IMR-90 (cell line): Measurements from ENCODE around the gene RAB14. TPM values are rescaled to one million over a fixed set of nuclear protein-coding genes. Genes with fewer than 3 reads are reported as not detected.
A peak's percentile ranks its signal among the peaks of the same experiment; 100 is the strongest.

Experiments used
- ATAC-seq: fragments of 200-7000 bp; cut with Tn5 transposase; 2 replicates; pipeline ENCODE4 v1.9.1; 2020; ENCODE audit warnings: low read depth, mild to moderate bottlenecking, moderate library complexity
- BruUV-seq: library from RNA; stranded (reverse); fragments of 400-500 nt; replicated peaks from 2 replicates; lab custom pipeline; 2021; lab: Mats Ljungman, UMichigan
- CTCF ChIA-PET: fragments of 300-600 bp; formaldehyde crosslinking; extraction: SDS; loops from one replicate; lab custom pipeline; 2021; ENCODE audit warnings: antibody characterized with exemption; lab: Yijun Ruan, JAX
- POLR2A ChIA-PET: fragments of 300-600 bp; sonication (Branson Sonifier 250); formaldehyde crosslinking; loops from one replicate; lab custom pipeline; 2022; ENCODE audit warnings: antibody characterized with exemption; ENCODE audit not compliant: unreplicated experiment; lab: Charles Lee
- DNase-seq: peaks from one replicate; pipeline ENCODE4 v3.0.0; 2013
- H2AFZ ChIP-seq: replicated peaks from 2 replicates; pipeline ENCODE3; 2013; ENCODE audit warnings: low read length, mild to moderate bottlenecking; ENCODE audit not compliant: poor library complexity
- H2AK5ac ChIP-seq: 2 replicates; pipeline ENCODE4 v1.6.1; 2013; ENCODE audit warnings: low read depth, low read length, inconsistent platforms
- H2AK9ac ChIP-seq: replicated peaks from 2 replicates; pipeline ENCODE3; 2013; ENCODE audit warnings: mild to moderate bottlenecking, low read depth, low read length, moderate library complexity; ENCODE audit not compliant: poor library complexity
- H2BK120ac ChIP-seq: 2 replicates; pipeline ENCODE4 v1.6.1; 2013; ENCODE audit warnings: low read depth, low read length, inconsistent platforms
- H2BK15ac ChIP-seq: 3 replicates; pipeline ENCODE4 v1.6.1; 2013; ENCODE audit warnings: low read depth, low read length, inconsistent platforms
- H2BK20ac ChIP-seq: 2 replicates; pipeline ENCODE4 v1.6.1; 2013; ENCODE audit warnings: low read depth, mild to moderate bottlenecking, inconsistent platforms, low read length, moderate library complexity
- H2BK5ac ChIP-seq: 2 replicates; pipeline ENCODE4 v1.6.1; 2013; ENCODE audit warnings: mild to moderate bottlenecking, low read depth, low read length, inconsistent platforms; ENCODE audit not compliant: poor library complexity, severe bottlenecking
- H3K14ac ChIP-seq: replicated peaks from 2 replicates; pipeline ENCODE4 v1.6.1; 2013; ENCODE audit warnings: low read depth, low read length, inconsistent platforms
- H3K18ac ChIP-seq: 2 replicates; pipeline ENCODE4 v1.6.1; 2013; ENCODE audit warnings: low read depth, low read length, control low read depth
- H3K23ac ChIP-seq: 2 replicates; pipeline ENCODE4 v1.6.1; 2013; ENCODE audit warnings: low read depth, low read length, inconsistent platforms
- H3K27ac ChIP-seq: 2 replicates; pipeline ENCODE4 v1.5.1; 2013; ENCODE audit warnings: mild to moderate bottlenecking, control low read depth, low read length; ENCODE audit not compliant: insufficient read depth
- H3K27me3 ChIP-seq: 2 replicates; pipeline ENCODE4 v1.6.1; 2013; ENCODE audit warnings: low read length; ENCODE audit not compliant: control insufficient read depth, insufficient read depth
- H3K36me3 ChIP-seq: 2 replicates; pipeline ENCODE4 v1.6.1; 2013; ENCODE audit warnings: low read length, mixed read lengths; ENCODE audit not compliant: control insufficient read depth, insufficient read depth
- H3K4ac ChIP-seq: 2 replicates; pipeline ENCODE4 v1.6.1; 2013; ENCODE audit warnings: low read depth, low read length, inconsistent platforms
- H3K4me1 ChIP-seq: 2 replicates; pipeline ENCODE4 v1.6.1; 2013; ENCODE audit warnings: low read length, mixed read lengths; ENCODE audit not compliant: control insufficient read depth, insufficient read depth
- H3K4me2 ChIP-seq: 2 replicates; pipeline ENCODE4 v1.6.1; 2013; ENCODE audit warnings: low read depth, mild to moderate bottlenecking, control low read depth, low read length, moderate library complexity
- H3K4me3 ChIP-seq: 2 replicates; pipeline ENCODE4 v1.5.1; 2013; ENCODE audit warnings: low read depth, mild to moderate bottlenecking, control low read depth, low read length, moderate library complexity; ENCODE audit not compliant: insufficient read depth
- H3K56ac ChIP-seq: 2 replicates; pipeline ENCODE4 v1.6.1; 2013; ENCODE audit warnings: low read length, inconsistent platforms; ENCODE audit not compliant: insufficient read depth; ENCODE audit errors: extremely low read depth
- H3K79me1 ChIP-seq, 2 experiments: 2 replicates each; pipeline ENCODE4 v1.6.1; 2013; ENCODE audit warnings: low read length in 2 of 2, inconsistent platforms in 1 of 2, low read depth in 1 of 2
- H3K9ac ChIP-seq: 2 replicates; pipeline ENCODE4 v1.6.1; 2013; ENCODE audit warnings: low read depth, low read length, control low read depth
- H3K9me1 ChIP-seq: 2 replicates; pipeline ENCODE4 v1.6.1; 2013; ENCODE audit warnings: low read length, inconsistent platforms; ENCODE audit not compliant: insufficient read depth
- H3K9me3 ChIP-seq: 2 replicates; pipeline ENCODE4 v1.6.1; 2013; ENCODE audit warnings: low read length; ENCODE audit not compliant: control insufficient read depth, insufficient read depth
- H4K20me1 ChIP-seq: 2 replicates; pipeline ENCODE4 v1.6.1; 2013; ENCODE audit warnings: low read length, inconsistent platforms; ENCODE audit not compliant: insufficient read depth
- H4K5ac ChIP-seq: 2 replicates; pipeline ENCODE4 v1.6.1; 2013; ENCODE audit warnings: mild to moderate bottlenecking, low read depth, low read length, control low read depth
- H4K8ac ChIP-seq, 2 experiments: 2 replicates each; pipeline ENCODE4 v1.6.1; 2013; ENCODE audit warnings: low read depth in 2 of 2, low read length in 2 of 2, control low read depth in 1 of 2, inconsistent platforms in 1 of 2
- H4K91ac ChIP-seq: 2 replicates; pipeline ENCODE4 v1.6.1; 2013; ENCODE audit warnings: low read depth, low read length, inconsistent platforms; ENCODE audit not compliant: insufficient read depth
- BHLHE40 ChIP-seq: fragments of 150-350 bp; IDR thresholded peaks from 2 replicates; pipeline ENCODE4 v1.6.1; 2016; ENCODE audit warnings: mild to moderate bottlenecking, low read depth, low read length
- CEBPB ChIP-seq: IDR thresholded peaks from 2 replicates; pipeline ENCODE4 v1.6.1; 2012; ENCODE audit warnings: low read depth, low read length, improper control_type of control experiment
- CHD1 ChIP-seq: IDR thresholded peaks from 2 replicates; pipeline ENCODE4 v1.6.1; 2012; ENCODE audit warnings: low read depth, low read length, improper control_type of control experiment
- ELK1 ChIP-seq: fragments of 150-350 bp; IDR thresholded peaks from 2 replicates; pipeline ENCODE4 v1.6.1; 2016; ENCODE audit warnings: low read depth, mild to moderate bottlenecking, low read length, moderate library complexity, borderline replicate concordance
- FOS ChIP-seq: fragments of 150-350 bp; IDR thresholded peaks from 2 replicates; pipeline ENCODE4 v1.6.1; 2016; ENCODE audit warnings: low read depth, low read length
- MAFK ChIP-seq: IDR thresholded peaks from 2 replicates; pipeline ENCODE4 v1.6.1; 2012; ENCODE audit warnings: low read depth, low read length, improper control_type of control experiment
- MAZ ChIP-seq: IDR thresholded peaks from 2 replicates; pipeline ENCODE4 v1.6.1; 2012; ENCODE audit warnings: low read depth, mild to moderate bottlenecking, low read length, improper control_type of control experiment, moderate library complexity, borderline replicate concordance
- MXI1 ChIP-seq: IDR thresholded peaks from 2 replicates; pipeline ENCODE4 v1.6.1; 2012; ENCODE audit warnings: low read depth, mild to moderate bottlenecking, low read length, moderate library complexity, borderline replicate concordance
- NFE2L2 ChIP-seq: fragments of 150-350 bp; IDR thresholded peaks from 2 replicates; pipeline ENCODE4 v1.6.1; 2016; ENCODE audit warnings: low read depth, mild to moderate bottlenecking, low read length
- POLR2A ChIP-seq: IDR thresholded peaks from 2 replicates; pipeline ENCODE4 v1.6.1; 2012; ENCODE audit warnings: mild to moderate bottlenecking, low read depth, low read length
- RAD21 ChIP-seq: IDR thresholded peaks from 2 replicates; pipeline ENCODE4 v1.6.1; 2012; ENCODE audit warnings: low read length, improper control_type of control experiment
- RCOR1 ChIP-seq: IDR thresholded peaks from 2 replicates; pipeline ENCODE4 v1.6.1; 2012; ENCODE audit warnings: mild to moderate bottlenecking, low read length, improper control_type of control experiment; ENCODE audit not compliant: insufficient replicate concordance
- RFX5 ChIP-seq: IDR thresholded peaks from 2 replicates; pipeline ENCODE4 v1.8.0; 2012; ENCODE audit warnings: low read depth, mild to moderate bottlenecking, low read length, moderate library complexity
- SMC3 ChIP-seq: fragments of 150-350 bp; IDR thresholded peaks from 2 replicates; pipeline ENCODE4 v1.6.1; 2016; ENCODE audit warnings: low read depth, mild to moderate bottlenecking, antibody characterized with exemption, low read length, moderate library complexity
- whole genome bisulfite sequencing, 2 experiments: methylation state at CpG; one replicate each; pipeline versions ENCODE4 v1.1.5 to v1.1.7; 2013; ENCODE audit warnings: missing lambda C conversion rate in 2 of 2; ENCODE audit not compliant: insufficient read length in 1 of 2; ENCODE audit errors: extremely low coverage in 2 of 2; 5-methylcytosine and 5-hydroxymethylcytosine counted together
- dilution Hi-C: fragments of 300-500 bp; cut with HindIII; formaldehyde crosslinking; loops from one replicate; pipeline ENCODE4 v1.14.3; 2018; ENCODE audit warnings: low sequenced_read_pairs; ENCODE audit not compliant: unreplicated experiment
- in situ Hi-C: fragments of 300-500 bp; cut with MboI; formaldehyde crosslinking; loops from 3 replicates; pipeline ENCODE4 v1.14.3; 2019; ENCODE audit warnings: low sequenced_read_pairs, inconsistent platforms, mixed read lengths
- intact Hi-C: fragments of 100-400 bp; cut with micrococcal nuclease; formaldehyde crosslinking; loops from 2 replicates; pipeline ENCODE4 v1.10.0; 2022
- polyA plus RNA-seq, 3 experiments: library from polyadenylated mRNA; depleted of rRNA; stranded (reverse); fragments of >200 nt; gene quantifications; 2 replicates each; pipeline ENCODE4 v1.2.3, GENCODE V29; 2012; ENCODE audit warnings: low replicate concordance in 1 of 3
- total RNA-seq: library from RNA; depleted of rRNA; stranded (reverse); fragments of >200 nt; gene quantifications from 2 replicates; pipeline ENCODE4 v1.2.3, GENCODE V29; 2012
- TF ChIP-seq, protein P1 (sequence below): conservative IDR thresholded peaks from 2 replicates; pipeline ENCODE4 v1.5.1; 2012; ENCODE audit warnings: mild to moderate bottlenecking, low read depth, low read length, improper control_type of control experiment
- TF ChIP-seq, protein P2 (sequence below): fragments of 150-350 bp; IDR thresholded peaks from 2 replicates; pipeline ENCODE4 v1.6.1; 2017; ENCODE audit warnings: mild to moderate bottlenecking, antibody characterized with exemption, low read length, low read depth

RAB14 gene
- total and polyA plus RNA-seq, 2 of the 4 experiments (the other 2 are of a cell fraction), result 20.1 to 29.3 TPM

DNA sequence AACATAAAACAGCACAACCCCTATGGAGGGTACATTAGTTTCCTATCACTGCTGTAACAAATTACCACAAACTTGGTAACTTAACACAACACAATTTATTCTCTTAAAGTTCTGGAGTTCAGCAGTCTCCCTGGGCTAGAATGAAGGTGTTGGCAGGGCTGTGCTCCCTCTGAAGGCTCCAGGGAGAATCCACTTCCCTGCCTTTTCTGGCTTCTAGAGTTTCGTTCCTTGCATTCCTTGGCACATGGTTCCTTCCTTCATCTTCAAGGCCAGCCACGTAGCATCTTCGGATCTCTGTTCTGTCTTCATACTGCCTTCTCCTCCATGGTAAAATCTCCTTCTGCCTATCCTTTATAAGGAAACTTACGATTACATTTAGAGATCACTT is 41.3 kb upstream of the RAB14 start:
- in situ Hi-C loops (no loop called here), intact Hi-C loops (no loop called here), dilution Hi-C loops (no loop called here)
- ChIA-PET POLR2A (no interaction called here), CTCF (no interaction called here)
- Histone ChIP-seq H3K36me3 (no peaks in the 10 kb centered on the region), H3K23ac (no peak overlapping the region), H3K9ac (no peak overlapping the region), H2BK120ac (peak overlapping the region; percentile 35; the same call in 1 of the 2 replicates), H3K18ac (peak overlapping the region; percentile 12; the same call in 1 of the 2 replicates), H2BK20ac (0 out of 2 replicates have a peak overlapping the region, but pooled peaks have one; percentile 4), H3K4me3 (no peak overlapping the region), H3K79me1 (no peaks in the 10 kb centered on the region), H3K4me2 (no peak overlapping the region), H3K27ac (no peak overlapping the region), H2BK15ac (no peak overlapping the region), H3K9me3 (no peaks in the 10 kb centered on the region), H4K8ac (peak overlapping the region; percentile 59 to 85; a peak in 3 of 4 replicates), H3K56ac (no peak overlapping the region), H2AK5ac (0 out of 2 replicates have a peak overlapping the region, but pooled peaks have one; percentile 48), H2AK9ac (no peak overlapping the region), H2BK5ac (peak overlapping the region; percentile 79), H4K20me1 (no peaks in the 10 kb centered on the region), H4K5ac (no peak overlapping the region), H3K27me3 (no peaks in the 10 kb centered on the region), H4K91ac (no peak overlapping the region), H3K9me1 (peaks cover 7% of the 10 kb centered on the region; the same call in 1 of the 2 replicates), H3K4me1 (peaks cover 12% of the 10 kb centered on the region), H2AFZ (no peak overlapping the region), H3K4ac (no peak overlapping the region), H3K14ac (no peak overlapping the region)
- TF ChIP-seq MAZ (no peak), NFE2L2 (no peak), RFX5 (no peak), POLR2A (no peak), CEBPB (no peak), MXI1 (no peak), FOS (no peak), ELK1 (no peak), CHD1 (no peak), BHLHE40 (no peak), RAD21 (no peak), MAFK (no peak), RCOR1 (no peak), SMC3 (no peak)
- TF ChIP-seq, protein P1, sequence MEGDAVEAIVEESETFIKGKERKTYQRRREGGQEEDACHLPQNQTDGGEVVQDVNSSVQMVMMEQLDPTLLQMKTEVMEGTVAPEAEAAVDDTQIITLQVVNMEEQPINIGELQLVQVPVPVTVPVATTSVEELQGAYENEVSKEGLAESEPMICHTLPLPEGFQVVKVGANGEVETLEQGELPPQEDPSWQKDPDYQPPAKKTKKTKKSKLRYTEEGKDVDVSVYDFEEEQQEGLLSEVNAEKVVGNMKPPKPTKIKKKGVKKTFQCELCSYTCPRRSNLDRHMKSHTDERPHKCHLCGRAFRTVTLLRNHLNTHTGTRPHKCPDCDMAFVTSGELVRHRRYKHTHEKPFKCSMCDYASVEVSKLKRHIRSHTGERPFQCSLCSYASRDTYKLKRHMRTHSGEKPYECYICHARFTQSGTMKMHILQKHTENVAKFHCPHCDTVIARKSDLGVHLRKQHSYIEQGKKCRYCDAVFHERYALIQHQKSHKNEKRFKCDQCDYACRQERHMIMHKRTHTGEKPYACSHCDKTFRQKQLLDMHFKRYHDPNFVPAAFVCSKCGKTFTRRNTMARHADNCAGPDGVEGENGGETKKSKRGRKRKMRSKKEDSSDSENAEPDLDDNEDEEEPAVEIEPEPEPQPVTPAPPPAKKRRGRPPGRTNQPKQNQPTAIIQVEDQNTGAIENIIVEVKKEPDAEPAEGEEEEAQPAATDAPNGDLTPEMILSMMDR, result no peak
- TF ChIP-seq, protein P2, sequence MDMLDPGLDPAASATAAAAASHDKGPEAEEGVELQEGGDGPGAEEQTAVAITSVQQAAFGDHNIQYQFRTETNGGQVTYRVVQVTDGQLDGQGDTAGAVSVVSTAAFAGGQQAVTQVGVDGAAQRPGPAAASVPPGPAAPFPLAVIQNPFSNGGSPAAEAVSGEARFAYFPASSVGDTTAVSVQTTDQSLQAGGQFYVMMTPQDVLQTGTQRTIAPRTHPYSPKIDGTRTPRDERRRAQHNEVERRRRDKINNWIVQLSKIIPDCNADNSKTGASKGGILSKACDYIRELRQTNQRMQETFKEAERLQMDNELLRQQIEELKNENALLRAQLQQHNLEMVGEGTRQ, result no peak
- 93% methylated on average over 3 of the region's 4 CpGs; no CpG with 5 or more reads in 1 of the 2 experiments for whole genome bisulfite sequencing, 2 experiments
- DNase-seq (no peak), ATAC-seq (no peak)
- no TSS peak for BruUV-seq
